Activated effector memory CD4-positive, alpha-beta T cell treated with Interleukin-2 at 50 U/mL for 16 hours (primary cell): ENCODE data around the gene POLE.

ENCODE experiments used
- DNase-seq: peaks from one replicate; pipeline ENCODE4 v3.0.0-alpha.2; 2020

POLE gene

GRCh38 chr12:132673288-132674179, 13.6 kb downstream of the POLE start:
- no peak for DNase-seq

DNA sequence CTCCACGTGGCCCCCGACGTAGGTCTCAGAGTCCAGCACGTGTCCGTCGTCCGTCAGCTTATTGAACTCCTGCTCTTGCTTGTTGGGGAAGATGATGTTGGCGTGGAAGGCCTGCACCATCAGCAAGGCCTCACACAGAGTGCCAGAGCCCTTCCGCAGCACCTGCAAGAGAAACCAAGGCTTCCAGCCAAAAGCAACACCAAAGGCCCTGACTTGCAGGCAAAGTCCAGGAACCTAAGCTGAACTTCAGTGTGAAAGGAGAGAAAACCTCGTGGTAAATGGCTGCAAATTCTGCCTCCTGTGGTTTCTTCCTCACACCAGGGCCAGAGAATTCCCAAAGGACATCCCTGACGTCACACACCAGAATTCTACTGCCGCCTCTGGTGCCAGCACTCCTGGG, 14.5 kb downstream of the POLE start:
- no peak for DNase-seq

DNA sequence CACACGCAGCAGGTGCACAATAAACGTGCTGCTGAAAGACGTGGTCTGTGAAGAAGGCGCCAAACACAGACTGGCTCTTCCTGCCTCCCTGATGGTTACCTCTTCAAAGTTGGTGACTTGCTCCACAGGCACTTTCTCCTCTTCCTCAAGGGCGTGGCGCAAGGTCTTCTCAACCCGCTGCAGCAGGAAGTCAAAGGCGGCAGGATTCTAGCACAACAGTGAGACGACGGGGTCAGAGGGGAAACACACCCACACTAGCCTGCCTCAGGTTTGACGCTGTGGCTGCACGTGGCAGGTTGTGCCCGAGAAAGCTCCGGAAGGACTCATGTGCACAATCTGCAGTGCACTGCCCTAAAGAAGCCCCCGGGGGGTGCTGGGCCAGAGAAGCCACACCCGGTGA, 15.0 kb downstream of the POLE start:
- DNase-seq: no peak

DNA sequence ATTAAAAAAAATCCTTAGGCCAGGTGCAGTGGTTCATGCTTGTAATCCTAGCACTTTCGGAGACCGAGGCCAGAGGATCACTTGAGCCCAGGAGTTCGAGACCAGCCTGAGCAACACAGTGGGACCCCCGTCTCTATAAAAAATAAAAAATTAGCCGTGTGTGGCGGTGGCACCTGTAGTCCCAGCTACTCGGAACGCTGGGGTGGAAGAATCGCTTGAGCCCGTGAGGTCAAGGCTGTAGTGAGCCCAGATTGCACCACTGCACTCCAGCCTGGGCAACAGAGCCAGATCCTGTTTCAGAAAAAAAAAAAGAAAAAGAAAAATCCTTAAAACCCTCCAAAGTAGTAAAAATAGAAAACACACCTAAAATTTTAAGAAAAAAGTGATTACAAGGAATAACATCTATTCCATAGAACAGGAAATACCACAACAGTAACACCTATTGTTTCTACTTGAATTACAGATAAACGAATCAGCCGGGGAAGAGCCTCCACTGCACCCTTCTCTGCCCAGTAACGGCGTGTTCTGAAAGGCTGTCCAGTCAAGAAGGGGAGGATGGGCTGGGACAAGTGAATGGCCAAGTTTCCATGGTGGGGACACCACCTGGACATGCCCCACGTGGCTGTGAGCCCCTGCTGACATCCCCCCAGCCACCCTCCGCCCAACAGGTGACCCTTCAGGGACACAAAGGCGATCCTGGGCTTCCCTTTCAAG, 17.8 kb downstream of the POLE start:
- DNase-seq: no peak

DNA sequence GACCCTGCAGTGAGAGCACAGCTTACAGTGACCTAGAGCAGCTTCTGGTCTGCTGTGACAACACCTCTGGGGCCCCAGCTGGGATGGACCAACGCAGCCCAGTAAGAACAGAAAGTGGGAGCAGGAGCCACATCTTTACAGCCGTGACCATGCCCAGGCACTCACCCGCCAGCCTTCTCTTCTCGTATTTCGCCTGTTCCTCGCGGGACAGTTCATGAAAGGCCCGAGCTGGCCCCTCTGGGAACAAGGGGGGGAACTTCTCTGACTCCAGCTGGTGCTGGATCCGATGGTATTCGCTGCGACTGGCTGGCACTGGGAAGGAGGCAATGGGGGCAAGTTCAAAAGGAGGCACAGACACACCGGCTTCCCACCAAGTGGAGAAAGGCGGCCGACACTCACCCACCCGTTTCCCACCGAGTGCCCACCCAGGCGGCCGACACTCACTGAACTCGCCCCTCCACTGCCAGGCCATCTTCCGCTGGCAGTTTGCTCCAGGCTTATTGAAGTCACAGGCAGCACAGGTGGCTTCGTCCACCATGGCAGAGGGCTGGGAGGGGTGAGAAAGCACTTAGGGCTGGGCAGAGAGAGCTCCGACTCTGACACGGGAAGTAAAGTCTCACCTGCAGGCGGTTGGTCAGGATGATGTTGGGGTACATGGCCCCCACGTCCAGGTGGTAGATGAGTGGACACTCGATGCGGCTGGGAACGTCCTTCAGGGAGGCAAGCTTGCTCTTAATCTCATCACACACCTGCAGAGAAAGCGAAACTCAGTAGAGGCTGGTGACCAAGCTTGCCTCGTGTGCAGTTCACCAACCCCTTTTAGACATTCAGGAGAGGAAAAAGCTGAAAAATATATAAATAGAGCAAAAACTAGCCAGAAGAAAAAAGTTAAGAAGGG, 18.7 kb downstream of the POLE start:
- no peak for DNase-seq

GRCh38 chr12:132665794-132666193, 21.3 kb downstream of the POLE start:
- DNase-seq: no peak

GRCh38 chr12:132665149-132665491, 22.0 kb downstream of the POLE start:
- no peak for DNase-seq

- DNase-seq: no peak
These were observed 22.7 kb downstream of the POLE start for GRCh38 chr12:132664206-132665148.

DNA sequence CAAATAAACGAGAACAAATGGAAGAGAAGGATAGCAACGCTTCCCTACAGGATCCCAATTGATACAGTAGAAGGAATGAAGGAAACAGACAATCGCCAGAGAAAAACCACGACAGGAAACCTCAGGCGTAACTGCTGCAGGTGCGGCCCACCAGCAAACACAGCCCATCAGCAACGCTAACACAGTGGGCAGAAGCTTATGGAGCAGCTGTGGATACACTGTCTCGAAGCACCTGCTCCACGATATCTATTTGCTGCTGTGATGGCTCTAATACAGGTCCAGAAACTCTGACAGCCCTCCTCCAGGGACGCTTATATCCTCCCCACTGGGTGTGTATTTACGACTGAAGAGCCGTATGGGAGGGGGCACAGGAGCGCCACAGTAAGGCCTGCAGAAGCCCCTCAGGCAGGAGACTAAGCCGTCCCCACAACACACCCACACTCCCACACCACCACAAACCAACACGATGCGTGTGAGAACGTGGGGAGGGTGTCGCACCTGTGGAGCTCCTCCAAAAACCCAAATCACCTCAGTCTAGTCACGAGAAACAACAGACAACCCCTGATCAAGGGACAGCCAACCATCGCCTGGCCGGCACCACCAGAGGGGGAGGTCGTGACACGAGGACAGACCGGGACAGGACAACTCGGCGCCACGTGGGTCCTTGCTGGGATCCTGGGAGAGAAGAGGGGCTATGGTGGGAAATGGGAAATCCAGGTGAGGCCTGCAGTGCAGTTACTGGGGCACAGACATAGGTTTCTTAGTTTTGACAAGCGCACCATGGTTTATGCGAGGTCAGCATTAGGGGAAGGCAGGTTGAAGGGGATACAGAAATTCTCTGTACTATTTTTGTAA, 24.0 kb downstream of the POLE start:
- DNase-seq: no peak

DNA sequence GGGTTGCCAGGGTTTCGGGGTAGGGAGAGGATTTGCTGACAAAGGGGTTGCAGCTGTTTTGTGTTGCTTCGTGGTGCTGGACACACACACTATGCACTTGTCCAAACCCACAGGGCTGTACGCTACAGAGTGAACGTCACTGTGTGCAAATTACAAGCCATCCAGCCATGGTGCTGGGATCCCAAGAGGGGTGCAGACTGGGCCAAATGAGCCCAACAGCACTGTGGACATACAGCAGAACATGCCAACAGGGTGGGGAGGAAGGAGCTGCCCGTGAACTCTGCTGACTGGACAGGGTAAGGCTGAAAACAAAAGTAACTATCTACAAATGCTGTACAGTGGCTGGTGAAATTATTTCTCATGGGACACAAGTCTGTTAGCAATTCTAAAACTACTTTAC, 25.2 kb downstream of the POLE start:
- no peak for DNase-seq

GRCh38 chr12:132660996-132661395, 26.1 kb downstream of the POLE start:
- DNase-seq: no peak

- no peak for DNase-seq
These were observed 27.1 kb downstream of the POLE start for GRCh38 chr12:132660052-132660451.

DNA sequence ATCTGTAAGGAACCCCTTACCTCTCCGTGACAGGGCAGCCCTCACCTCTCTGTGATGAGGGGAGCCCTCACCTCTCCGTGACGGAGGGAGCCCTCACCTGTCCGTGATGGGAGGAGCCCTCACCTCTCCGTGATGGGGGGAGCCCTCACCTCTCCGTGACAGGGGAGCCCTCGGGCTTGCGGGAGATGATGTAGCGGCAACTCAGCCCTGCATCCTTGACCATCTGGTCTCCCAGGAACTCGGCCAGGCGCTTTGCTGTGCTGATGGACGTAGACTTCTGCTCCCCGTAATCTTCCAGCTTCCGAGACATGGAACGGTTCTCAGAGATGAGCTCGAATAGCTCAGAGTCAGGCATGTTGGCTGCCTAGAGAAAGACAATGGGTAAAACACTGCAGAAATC, 28.0 kb downstream of the POLE start:
- DNase-seq: no peak

- DNase-seq: no peak
These were observed 28.8 kb downstream of the POLE start for GRCh38 chr12:132658149-132658894.

DNA sequence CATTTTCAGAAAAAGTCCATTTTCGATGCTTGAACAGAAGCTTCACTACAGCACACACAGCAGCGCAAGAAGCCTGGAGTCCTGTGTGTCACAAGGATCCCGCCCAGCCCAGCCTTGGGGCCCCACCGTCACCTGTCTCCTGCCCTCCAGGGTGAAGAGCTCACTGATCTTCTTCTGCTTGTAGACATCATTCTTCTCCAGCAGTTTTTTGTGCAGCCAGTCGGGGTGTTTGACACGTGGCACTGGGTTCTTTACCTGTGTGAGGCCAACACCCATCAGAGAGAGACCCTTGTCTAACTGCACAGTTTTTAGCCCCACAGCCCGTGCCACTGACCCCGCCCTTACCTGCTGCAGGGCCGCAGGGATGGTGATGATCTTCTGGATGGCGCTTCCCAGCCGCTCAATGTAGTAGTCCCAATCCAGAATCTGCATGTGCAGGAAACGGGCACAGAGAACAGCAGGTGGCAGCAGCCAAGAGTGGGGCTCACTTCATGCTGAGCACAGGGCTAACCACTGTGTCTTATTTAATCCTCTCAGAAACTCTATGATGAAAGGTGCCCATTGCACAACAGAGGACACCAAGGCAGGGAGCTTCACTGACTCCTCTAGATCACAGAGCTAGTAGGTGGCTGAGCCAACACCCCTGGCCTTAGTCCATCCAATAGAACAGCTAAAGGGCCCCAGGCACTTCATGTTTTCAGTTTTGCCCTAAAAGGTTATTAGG, 30.0 kb downstream of the POLE start:
- no peak for DNase-seq

DNA sequence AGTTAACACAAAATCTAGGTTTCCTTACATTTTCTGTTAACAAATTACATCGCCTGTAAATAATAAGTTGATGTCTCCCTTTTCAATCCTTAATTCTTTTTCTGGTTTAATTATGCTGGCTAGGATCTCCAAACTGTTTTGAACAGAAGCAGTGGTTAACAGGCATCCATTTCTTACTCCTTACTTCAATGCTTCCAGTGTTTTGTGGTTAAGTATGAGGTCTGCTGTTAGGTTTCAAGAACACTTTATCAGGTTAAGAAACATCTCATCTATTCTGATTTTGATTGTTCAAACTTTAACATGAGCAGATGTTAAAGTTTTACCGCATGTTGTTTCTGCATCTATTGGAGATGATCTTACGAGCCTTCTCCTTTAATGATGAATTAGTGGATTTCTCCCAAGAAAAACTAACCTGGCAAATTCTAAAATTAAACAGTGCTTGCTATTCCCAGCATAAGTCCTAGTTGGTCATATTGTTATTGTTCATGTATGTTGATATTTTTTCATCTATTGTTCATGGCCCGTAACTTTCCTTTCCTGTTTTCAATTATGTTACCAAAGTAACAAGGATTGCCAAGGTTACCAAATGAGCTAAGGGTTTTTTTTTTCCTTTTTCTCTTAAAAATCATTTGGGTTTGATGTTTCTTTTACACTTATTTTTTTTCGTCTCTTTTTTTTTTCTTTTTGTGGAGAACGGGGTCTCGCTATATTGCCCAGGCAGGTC, 33.4 kb downstream of the POLE start:
- no peak for DNase-seq

- no peak for DNase-seq
These were observed 35.6 kb downstream of the POLE start for GRCh38 chr12:132651444-132652100.

DNA sequence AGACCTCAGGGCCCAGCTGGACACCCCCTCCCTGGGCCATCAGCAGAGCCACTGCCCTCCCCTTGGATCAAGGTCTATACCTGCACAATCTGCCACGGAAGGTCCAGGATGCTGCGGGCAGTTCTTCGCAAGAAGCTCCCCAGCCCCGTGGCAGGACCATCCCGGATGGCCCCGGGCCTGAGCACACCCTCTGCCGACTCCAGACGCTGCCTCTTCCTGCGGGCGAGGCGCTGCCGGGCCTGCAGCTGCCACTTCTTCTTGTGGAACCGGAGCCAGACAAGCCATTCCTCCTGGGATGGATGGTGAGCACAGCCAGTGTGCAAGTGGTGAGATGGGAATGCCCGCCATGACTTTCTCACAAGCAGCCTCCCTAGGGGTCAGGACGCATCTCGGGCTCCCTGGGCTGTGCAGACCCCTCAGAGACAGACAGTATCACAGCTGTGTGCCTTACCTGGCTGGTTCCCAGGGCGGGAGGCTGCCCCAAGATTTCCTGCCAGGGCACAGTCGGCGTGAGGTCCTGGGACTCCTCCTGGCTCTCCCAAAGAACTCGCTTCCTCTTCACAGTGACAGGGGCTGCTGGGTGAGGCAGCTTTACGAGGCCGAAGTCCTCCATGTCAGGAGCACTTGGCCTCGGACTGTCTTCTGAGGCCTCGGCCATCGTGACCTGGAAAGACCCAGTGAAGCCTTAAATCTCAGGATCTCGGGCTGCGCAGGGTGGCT, 37.8 kb downstream of the POLE start:
- DNase-seq: no peak
